SH-SY5Y (cell line): ENCODE measurements around the gene PPM1M.

Experiments
- GATA2 ChIP-seq: IDR thresholded peaks from 2 replicates; pipeline ENCODE4 v1.6.1; 2011; ENCODE audit warnings: mild to moderate bottlenecking, low read depth, low read length
- GATA3 ChIP-seq: IDR thresholded peaks from 2 replicates; pipeline ENCODE4 v1.6.1; 2011; ENCODE audit warnings: low read depth, mild to moderate bottlenecking, low read length, moderate library complexity

The PPM1M gene

DNA sequence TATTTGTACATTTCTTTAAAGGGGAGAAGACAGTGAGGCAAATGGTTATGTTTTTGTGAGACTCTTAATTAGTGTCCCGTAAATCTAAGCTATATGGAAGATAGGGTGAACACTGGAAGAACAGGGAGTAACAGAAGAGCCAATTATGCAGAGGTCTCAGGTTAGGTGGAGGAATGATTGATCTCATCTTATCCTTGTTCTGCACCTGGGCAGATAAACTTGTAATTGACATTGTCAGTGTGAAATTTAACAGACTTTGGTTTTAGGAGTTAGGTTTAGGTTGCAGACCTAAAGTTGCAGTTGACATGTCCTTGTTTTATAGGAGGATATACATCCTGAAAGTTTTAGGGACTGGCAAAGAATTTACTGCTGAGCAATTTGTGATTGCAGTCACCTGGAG is 3.5 kb upstream of the PPM1M start:
- TF ChIP-seq GATA2 (no peak), GATA3 (no peak)

DNA sequence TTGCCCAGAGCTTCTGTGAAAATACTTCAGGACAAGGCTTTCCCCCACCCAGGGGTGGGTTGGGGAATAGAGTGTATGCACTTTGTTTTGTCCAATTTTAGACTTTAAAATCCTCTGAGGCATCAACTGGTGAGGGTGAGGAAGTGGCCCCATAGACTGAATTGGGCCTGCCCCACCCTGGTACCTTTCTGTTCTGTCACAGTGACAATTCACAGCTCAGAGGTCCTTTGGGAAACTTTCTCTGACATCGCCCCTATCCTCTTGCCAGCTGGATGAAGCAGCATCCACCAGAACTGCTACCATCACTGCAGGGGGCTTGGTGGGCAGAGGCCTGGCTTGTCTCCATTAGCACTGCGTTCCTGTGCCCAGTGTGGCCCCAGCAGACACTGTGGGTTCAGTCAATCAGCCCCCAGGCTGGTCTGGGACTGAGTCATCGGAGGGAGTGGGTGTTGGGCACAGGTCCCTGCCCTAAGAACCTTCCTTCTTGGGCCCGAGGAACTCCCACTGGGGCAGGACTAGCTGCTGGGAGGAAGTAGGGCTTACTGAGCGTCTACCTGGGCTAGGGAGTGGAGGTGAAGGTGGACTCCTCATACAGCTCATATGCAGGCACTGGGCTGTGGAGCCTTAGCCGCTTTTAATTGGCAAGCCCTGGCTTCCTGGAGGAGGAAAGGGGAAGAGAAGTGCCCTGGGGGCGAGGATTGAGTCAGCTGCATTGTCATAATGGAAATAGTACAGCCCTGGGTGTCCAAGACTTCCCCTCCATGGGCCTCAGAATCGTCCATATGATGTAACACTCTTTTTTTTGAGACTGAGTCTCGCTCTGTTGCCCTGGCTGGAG is 1.5 kb upstream of the PPM1M start:
- TF ChIP-seq GATA2 (no peak), GATA3 (no peak)

DNA sequence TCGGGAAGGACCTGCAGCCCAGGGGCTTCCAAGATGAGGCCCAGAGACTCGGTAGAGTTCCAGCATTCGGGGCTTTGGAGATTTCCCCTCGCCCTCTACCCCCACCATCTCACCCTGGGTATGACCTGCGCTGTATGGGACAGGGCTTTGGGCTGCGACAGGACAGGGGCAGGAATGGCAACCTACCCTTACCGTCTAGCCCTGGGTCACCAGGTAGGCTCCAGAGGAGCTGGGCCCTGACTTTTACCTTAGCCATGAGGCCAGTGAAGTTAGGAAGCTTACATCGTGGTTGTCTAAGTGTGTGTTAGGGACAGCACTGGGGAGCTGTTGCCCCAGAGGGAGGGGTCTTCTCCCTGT is 683 bp downstream of the PPM1M start:
- TF ChIP-seq GATA2 (no peak), GATA3 (no peak)

DNA sequence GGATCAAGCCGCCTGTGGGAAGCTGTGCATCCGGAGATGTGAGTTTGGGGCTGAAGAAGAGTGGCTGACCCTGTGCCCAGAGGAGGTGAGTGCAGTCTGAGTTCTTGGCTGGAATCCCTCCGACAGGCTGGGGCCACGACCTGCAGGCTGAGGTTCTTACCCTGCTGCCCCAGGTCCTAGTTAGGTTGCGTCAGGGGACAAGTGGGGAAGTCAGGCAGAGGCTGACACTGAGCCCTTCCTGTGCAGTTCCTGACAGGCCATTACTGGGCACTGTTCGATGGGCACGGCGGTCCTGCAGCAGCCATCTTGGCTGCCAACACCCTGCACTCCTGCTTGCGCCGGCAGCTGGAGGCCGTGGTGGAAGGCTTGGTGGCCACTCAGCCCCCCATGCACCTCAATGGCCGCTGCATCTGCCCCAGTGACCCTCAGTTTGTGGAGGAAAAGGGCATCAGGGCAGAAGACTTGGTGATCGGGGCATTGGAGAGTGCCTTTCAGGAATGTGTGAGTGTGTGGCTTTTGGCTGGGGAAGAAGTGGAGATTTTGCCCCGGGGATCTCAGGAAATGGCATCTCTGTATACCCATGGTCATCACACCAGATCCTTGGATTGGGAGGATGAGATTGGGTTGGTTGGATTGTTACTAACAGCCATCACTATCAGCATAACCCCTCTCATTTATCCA is 1.3 kb downstream of the PPM1M start:
- TF ChIP-seq GATA2 (no peak), GATA3 (no peak)

DNA sequence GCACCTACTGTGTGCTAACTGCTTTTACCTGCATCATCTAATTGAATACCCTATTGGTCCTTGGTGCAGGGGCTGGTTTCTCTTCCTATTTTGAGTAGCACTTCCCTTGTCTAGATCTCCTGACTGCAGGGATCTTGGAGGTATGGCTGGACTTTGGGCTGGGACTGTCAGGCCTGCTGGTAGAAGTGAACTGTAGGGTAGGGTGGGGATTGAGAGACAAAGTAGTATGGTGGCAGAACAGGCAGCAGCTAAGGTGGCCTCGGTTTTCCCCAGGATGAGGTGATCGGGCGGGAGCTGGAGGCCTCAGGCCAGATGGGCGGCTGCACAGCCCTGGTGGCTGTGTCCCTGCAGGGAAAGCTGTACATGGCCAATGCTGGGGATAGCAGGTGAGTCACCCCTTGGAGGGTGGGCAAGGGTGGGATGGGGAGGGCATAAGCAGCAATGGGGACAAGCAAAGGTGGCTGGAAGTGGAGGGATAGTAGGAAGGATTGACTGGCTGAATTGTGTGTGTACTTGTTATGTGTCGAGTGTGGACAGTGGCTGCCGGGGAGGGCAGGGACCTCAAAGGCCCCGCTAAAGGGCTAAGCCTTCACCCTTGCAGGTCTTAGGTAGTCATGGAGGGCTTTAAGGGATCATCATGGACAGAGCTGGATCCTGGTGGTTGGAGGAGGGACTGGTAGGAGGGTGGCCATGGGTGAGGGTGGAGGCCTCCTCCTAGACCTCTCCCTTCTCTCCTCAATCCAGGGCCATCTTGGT is 2.0 kb downstream of the PPM1M start:
- no peak for TF ChIP-seq GATA3
- TF ChIP-seq GATA2 = no peak

DNA sequence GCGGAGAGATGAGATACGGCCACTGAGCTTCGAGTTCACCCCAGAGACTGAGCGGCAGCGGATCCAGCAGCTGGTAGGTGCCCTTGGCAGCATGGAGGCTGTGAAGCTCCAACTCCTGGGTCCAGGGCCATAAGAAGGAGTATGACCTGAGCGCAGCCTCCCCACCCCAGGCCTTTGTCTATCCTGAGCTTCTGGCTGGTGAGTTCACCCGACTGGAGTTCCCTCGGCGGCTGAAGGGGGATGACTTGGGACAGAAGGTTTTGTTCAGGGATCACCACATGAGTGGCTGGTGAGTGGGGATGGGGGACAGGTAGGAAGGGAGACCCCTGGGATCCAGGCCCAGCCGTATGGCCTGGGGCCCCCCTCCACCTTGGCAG is 2.6 kb downstream of the PPM1M start:
- TF ChIP-seq GATA2 (no peak), GATA3 (no peak)

DNA sequence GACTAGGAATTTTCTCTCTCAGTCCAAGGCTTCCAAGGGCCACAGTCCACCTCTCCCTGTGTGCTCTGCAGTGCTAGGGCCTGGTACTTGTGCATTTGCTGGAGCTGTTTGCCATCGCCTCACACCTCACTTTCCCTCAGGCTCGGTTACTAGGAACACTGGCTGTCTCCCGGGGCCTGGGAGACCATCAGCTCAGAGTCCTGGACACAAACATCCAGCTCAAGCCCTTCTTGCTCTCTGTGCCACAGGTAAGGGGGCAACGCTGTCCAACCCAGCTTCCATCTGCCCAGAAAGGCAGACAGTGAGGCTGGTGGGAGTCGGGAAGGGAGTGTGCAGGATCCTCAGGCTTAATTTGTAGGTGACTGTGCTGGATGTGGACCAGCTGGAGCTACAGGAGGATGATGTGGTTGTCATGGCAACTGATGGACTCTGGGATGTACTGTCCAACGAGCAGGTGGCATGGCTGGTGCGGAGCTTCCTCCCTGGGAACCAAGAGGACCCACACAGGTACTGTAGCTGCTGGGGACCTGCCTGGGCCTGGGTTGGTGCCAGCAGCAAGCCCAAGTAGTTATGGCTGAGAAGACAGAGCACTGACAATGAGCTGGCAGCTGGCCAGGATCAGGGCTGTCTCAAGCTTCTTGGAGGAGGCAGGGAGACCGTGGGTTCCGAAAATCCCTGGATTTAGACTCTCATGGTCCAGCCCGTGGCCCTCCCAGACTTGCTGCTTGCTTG is 3.4 kb downstream of the PPM1M start:
- TF ChIP-seq GATA2 (no peak), GATA3 (no peak)

DNA sequence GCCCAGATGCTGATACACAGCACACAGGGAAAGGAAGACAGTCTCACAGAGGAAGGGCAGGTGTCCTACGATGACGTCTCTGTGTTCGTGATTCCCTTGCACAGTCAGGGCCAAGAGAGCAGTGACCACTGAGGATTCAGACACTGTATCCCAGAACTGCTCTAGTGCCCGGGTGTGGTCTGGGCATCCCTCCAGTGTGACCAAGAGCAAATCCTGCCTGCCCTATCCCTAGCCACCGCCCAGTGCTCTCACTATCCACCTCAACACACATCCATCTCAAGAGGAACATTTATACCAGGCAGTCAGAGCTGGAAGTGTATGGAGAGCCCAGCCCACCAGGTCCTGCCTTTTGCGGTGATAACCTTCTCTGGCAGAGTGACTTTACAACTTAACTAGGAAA is 4.1 kb downstream of the PPM1M start:
- TF ChIP-seq GATA3 = no peak
- no peak for TF ChIP-seq GATA2

DNA sequence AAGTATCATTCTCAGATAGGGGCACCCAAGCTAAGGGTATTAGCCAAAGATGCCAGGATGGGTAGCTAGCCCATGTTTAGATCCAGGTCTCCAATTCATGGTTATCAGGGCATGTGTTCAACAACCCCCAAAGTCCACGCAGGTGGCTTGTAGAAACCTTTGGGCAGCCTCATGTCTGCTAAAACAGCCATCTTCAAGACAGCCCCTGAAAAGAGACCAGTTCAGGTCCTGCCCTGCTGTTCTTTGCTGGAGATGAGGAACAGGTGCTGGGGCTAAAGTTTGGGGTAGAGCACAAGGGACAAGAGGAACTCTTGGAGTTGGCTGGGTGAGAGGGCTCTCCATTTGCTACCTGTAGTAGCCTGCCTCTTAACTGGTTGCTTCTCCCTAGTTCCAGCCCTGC is 4.6 kb downstream of the PPM1M start:
- no peak for TF ChIP-seq GATA2
- TF ChIP-seq GATA3 = no peak

DNA sequence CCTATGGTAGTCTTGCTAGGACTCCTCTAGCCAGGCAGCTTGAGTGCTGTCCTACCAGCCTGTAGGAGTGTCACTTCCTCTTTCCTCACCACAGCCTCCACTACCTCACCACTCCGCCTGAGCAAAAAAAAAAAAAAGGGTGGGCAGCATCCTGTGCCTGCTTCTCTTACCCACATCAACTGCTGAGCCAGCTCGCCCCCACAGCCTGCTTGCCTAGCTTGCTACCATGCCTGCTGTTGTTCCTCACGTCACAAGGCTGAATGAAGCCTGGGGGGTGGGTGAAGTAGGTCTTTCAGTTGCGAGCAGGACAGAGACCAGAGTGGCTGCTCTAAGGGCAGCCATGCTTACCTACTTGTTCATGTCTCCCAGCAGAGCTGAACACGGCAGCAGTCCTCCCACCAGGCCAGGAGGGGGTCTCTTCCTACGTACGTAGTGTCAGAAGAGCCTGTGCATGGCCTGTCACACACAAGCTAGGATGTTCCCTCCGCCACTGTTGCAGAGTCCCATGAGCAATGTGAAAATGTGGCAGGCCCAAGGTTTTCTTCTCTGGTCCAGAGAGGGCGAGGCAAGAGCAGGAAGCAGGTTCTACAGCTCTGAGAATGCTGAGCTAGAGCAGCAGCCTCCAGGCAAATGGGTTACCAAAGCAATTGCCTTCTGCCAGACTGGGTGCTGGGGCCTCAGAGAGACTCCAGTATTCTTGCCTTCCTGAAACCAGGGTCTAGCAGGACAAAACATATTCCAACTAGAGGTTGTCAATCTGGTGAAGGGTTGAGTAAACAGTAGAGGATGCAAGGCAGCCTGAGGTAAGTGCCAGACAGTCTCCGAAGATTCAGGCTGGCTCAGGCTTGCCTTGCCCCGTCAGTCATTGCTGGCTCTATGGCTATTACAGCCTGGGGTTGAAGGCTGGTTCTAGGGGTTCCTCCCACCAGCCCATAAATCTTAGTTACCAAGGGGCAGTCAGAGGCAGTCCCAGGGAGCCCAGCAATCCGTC is 8.1 kb downstream of the PPM1M start:
- TF ChIP-seq GATA3 (no peak), GATA2 (no peak)

DNA sequence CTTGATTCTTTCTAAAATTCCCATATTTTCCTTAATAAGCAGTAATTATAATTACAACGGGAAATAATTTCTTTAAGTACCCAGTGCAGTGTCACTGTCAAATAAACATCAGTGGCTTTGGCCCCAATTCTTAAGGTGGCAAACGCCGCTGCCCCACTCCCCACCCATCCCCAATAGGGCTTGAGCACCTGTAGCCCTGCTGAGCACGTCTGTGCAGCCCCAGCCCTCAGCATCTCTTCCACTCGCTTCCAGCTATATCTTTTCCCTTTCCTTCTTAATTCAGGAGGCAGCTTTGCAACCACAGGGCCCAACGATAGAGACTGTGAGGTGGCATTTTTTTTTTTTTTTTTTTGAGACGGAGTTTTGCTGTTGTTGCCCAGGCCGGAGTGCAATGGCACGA is 9.0 kb downstream of the PPM1M start:
- no peak for TF ChIP-seq GATA2
- no peak for TF ChIP-seq GATA3

DNA sequence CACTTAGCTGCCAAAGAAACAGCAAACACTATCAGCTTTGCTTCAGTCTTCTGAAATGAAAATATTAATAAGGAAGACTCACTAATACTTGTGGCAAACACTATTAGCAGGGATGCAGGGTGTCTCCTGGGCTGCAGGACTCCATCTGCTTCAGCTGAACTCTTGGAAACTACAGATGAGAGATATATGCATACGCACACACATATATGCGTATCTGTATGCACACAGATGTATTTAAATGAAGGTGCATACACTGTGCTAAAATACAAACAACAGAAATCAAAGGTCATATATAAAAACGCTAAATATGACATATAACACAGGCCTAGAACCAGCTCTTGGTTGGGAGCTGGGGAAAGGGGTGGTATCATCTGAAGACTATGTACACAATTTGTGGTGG is 10.6 kb downstream of the PPM1M start:
- TF ChIP-seq GATA2 (no peak), GATA3 (no peak)

DNA sequence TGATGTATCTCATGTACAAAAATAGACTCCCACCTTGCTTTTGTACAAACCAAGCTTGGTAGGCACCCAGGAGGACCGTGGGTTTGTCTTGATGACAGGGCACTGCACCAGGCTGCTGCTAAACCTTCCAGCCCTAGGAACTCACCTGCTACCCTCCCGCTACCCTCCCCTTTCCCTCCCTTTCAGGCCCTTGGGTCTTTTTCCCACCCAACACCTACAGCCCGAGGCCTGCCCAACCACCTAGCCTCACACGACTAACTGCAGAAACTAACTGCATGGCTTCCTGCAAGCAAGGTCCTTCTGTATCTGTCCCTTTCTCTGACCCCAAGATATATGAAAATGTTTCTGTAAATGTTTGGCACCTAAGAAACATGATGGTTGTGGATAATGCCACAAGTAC is 11.1 kb downstream of the PPM1M start:
- TF ChIP-seq GATA2 (no peak), GATA3 (no peak)

DNA sequence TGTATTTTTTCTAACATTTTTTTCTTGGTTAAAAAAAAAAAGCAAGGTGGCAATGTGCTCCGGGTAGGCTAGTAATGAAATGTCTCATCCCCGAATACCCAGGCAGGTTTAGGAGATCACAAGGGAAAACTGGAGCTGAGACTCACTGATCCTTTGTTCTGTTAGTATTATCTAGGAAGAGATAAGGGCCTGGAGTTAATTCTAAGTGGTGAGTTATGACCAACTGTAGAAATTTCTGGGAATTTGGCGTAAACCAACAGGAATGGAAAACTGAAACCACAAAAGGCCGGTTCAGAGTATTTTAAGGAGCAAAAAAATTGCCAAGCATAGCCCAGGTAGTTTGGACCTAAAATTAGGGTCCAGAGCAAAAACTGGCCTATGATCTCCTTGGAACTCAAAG is 12.4 kb downstream of the PPM1M start:
- TF ChIP-seq GATA2 (no peak), GATA3 (no peak)
